ENCODE results near the gene SCAMP4. TPM values are rescaled to one million over a fixed set of nuclear protein-coding genes. Genes with fewer than 3 reads are reported as not detected.
A peak's percentile ranks its signal among the peaks of the same experiment; 100 is the strongest.
"Not testable (repeated sequence)": the region's sequence is repeated elsewhere in the genome, so short reads cannot be mapped to it uniquely, and the experiment has no call there.

Gene SCAMP4
- polyA plus RNA-seq, 1 experiment = 13.2 TPM

- ChIA-PET CTCF (no interaction called here), POLR2A (no interaction called here)
- no peak for DNase-seq (ENCODE audit: low read depth)
- H3K4me3 ChIP-seq (ENCODE audit: low read depth, low read length) = no peak overlapping the region
- H3K27me3 ChIP-seq (ENCODE audit: control insufficient read depth, insufficient read depth, low read length) = no peaks in the 10 kb centered on the region
- H3K36me3 ChIP-seq (ENCODE audit: control insufficient read depth, insufficient read depth, low read length) = peaks cover 5% of the 10 kb centered on the region; the same call in 1 of the 2 replicates
- no peak for TF ChIP-seq CTCF (IDR thresholded peaks at IDR 0.05; ENCODE audit: insufficient read depth, low read depth, low read length)
Measured at GRCh38 chr19:1882089-1882785, 23.0 kb upstream of the SCAMP4 start.

GRCh38 chr19:1882786-1883692 lies 22.2 kb upstream of the SCAMP4 start:
- CTCF ChIA-PET = no interaction called here
- Histone ChIP-seq H3K27me3 (ENCODE audit: control insufficient read depth, insufficient read depth, low read length) (no peaks in the 10 kb centered on the region), H3K4me3 (ENCODE audit: low read depth, low read length) (no peak overlapping the region), H3K36me3 (ENCODE audit: control insufficient read depth, insufficient read depth, low read length) (peaks cover 5% of the 10 kb centered on the region; the same call in 1 of the 2 replicates)
- DNase-seq (ENCODE audit: low read depth) = no peak
- POLR2A ChIA-PET = no interaction called here
- TF ChIP-seq CTCF (IDR thresholded peaks at IDR 0.05; ENCODE audit: insufficient read depth, low read depth, low read length) = no peak

- no peak for TF ChIP-seq CTCF (IDR thresholded peaks at IDR 0.05; ENCODE audit: insufficient read depth, low read depth, low read length)
- CTCF ChIA-PET = no interaction called here
Measured at GRCh38 chr19:1883784-1884183, 21.4 kb upstream of the SCAMP4 start.

GRCh38 chr19:1884291-1884718 lies 20.9 kb upstream of the SCAMP4 start:
- ChIA-PET POLR2A (no interaction called here), CTCF (interaction anchor here (1.1 kb wide), 1 partner anchor 8 kb away, joined by 6 read pairs; no protein-coding TSS in a partner anchor)
- peaks cover 5% of the 10 kb centered on the region; the same call in 1 of the 2 replicates for H3K36me3 ChIP-seq (ENCODE audit: control insufficient read depth, insufficient read depth, low read length)
- TF ChIP-seq CTCF (IDR thresholded peaks at IDR 0.05; ENCODE audit: insufficient read depth, low read depth, low read length) = no peak
- peak overlapping the region; percentile 81 for H3K4me3 ChIP-seq (ENCODE audit: low read depth, low read length)
- DNase-seq (ENCODE audit: low read depth) = no peak
- no peaks in the 10 kb centered on the region for H3K27me3 ChIP-seq (ENCODE audit: control insufficient read depth, insufficient read depth, low read length)

More at GRCh38 chr19:1883784-1884183, 21.4 kb upstream of the SCAMP4 start:
- Histone ChIP-seq H3K4me3 (ENCODE audit: low read depth, low read length) (peak overlapping the region; percentile 81), H3K27me3 (ENCODE audit: control insufficient read depth, insufficient read depth, low read length) (no peaks in the 10 kb centered on the region), H3K36me3 (ENCODE audit: control insufficient read depth, insufficient read depth, low read length) (peaks cover 5% of the 10 kb centered on the region; the same call in 1 of the 2 replicates)
- POLR2A ChIA-PET = no interaction called here
- no peak for DNase-seq (ENCODE audit: low read depth)

- ChIA-PET CTCF (interaction anchor here (1.1 kb wide), 1 partner anchor 9 kb away, joined by 6 read pairs; no protein-coding TSS in a partner anchor), POLR2A (no interaction called here)
- Histone ChIP-seq H3K36me3 (ENCODE audit: control insufficient read depth, insufficient read depth, low read length) (peaks cover 5% of the 10 kb centered on the region; the same call in 1 of the 2 replicates), H3K4me3 (ENCODE audit: low read depth, low read length) (peak overlapping the region; percentile 81), H3K27me3 (ENCODE audit: control insufficient read depth, insufficient read depth, low read length) (no peaks in the 10 kb centered on the region)
- no peak for TF ChIP-seq CTCF (IDR thresholded peaks at IDR 0.05; ENCODE audit: insufficient read depth, low read depth, low read length)
- no peak for DNase-seq (ENCODE audit: low read depth)
Measured at GRCh38 chr19:1884719-1885334, 20.4 kb upstream of the SCAMP4 start.

GRCh38 chr19:1885398-1886119 lies 19.6 kb upstream of the SCAMP4 start, which contains the start of gene ABHD17A:
TSS of gene ABHD17A (minus strand) at chr19:1885496. CDS start at chr19:1881566, 3,930 bp downstream.
- H3K4me3 ChIP-seq (ENCODE audit: low read depth, low read length) = peak within 1 kb of the TSS; percentile 81
- H3K36me3 ChIP-seq (ENCODE audit: control insufficient read depth, insufficient read depth, low read length); H3K27me3 ChIP-seq (ENCODE audit: control insufficient read depth, insufficient read depth, low read length); POLR2A ChIA-PET: not testable (repeated sequence)
- DNase-seq (ENCODE audit: low read depth) = peak; percentile 49
- CTCF ChIA-PET = interaction anchor here (0.7 to 1.1 kb wide), 2 partner anchors 10 kb away, joined by 3 to 6 read pairs; no protein-coding TSS in a partner anchor
